Heart right ventricle (tissue), 16 donors: ENCODE results near the gene GPSM3. TPM values are rescaled to one million over a fixed set of nuclear protein-coding genes. Genes with fewer than 3 reads are reported as not detected.
"Not testable (repeated sequence)": the region's sequence is repeated elsewhere in the genome, so short reads cannot be mapped to it uniquely, and the experiment has no call there.

Experiments
- ATAC-seq, 8 donors: fragments of 200-7000 bp; cut with Tn5 transposase; one replicate each; pipeline ENCODE4 v1.9.1; 2020; ENCODE audit warnings: mild to moderate bottlenecking in 8 of 8, moderate library complexity in 8 of 8, moderate number of reproducible peaks in 1 of 8
- DNase-seq, 2 donors: peaks; one replicate each; pipeline ENCODE4 v3.0.0-alpha.2; 2020
- H3K27ac ChIP-seq, 10 donors: fragments of 200-600 bp; sonication (generic) in 2 of 10; one replicate each; pipeline versions ENCODE4 v1.5.0 to v1.8.0; 2020 to 2022; ENCODE audit warnings: mild to moderate bottlenecking in 3 of 10
- H3K27me3 ChIP-seq, 7 donors: fragments of 200-600 bp; one replicate each; pipeline ENCODE4 v1.8.0; 2021 to 2022; ENCODE audit warnings: mild to moderate bottlenecking in 2 of 7
- H3K36me3 ChIP-seq, 9 donors: fragments of 200-600 bp; sonication (generic) in 1 of 9; one replicate each; pipeline versions ENCODE4 v1.5.0 to v1.8.0; 2020 to 2022; ENCODE audit warnings: mild to moderate bottlenecking in 2 of 9
- H3K4me1 ChIP-seq, 9 donors: fragments of 200-600 bp; sonication (generic) in 1 of 9; one replicate each; pipeline versions ENCODE4 v1.5.0 to v1.8.0; 2020 to 2022; ENCODE audit warnings: mild to moderate bottlenecking in 4 of 9
- H3K4me3 ChIP-seq, 10 donors: fragments of 200-600 bp; sonication (generic) in 2 of 10; one replicate each; pipeline versions ENCODE4 v1.5.0 to v1.8.0; 2020 to 2022; ENCODE audit warnings: mild to moderate bottlenecking in 7 of 10, moderate library complexity in 2 of 10
- H3K9me3 ChIP-seq, 11 donors: fragments of 200-600 bp in 10 of 11; sonication (generic) in 2 of 11; one replicate each; pipeline versions ENCODE4 v1.5.0 to v1.8.0; 2013 to 2022; ENCODE audit warnings: mild to moderate bottlenecking in 2 of 11, control low read depth in 1 of 11, moderate library complexity in 1 of 11
- CTCF ChIP-seq, 9 donors: fragments of 200-600 bp; sonication (generic) in 2 of 9; IDR thresholded peaks; one replicate each; pipeline versions ENCODE4 v1.5.0 to v1.8.0; 2021 to 2022; ENCODE audit warnings: antibody characterized with exemption in 9 of 9, mild to moderate bottlenecking in 5 of 9, moderate library complexity in 1 of 9
- WGBS, 2 donors: extraction: QIAGEN DNeasy Blood & Tissue Kit; methylation state at CpG; one replicate each; pipeline ENCODE4 v1.1.7; 2013; ENCODE audit warnings: inconsistent platforms in 1 of 2; 5-methylcytosine and 5-hydroxymethylcytosine counted together
- intact Hi-C, 10 donors: fragments of 100-400 bp; cut with DNase I; formaldehyde crosslinking; loops; one replicate each; pipeline versions ENCODE4 v1.11.1 to v1.14.2; 2022
- polyA plus RNA-seq, 2 donors: library from polyadenylated mRNA; stranded (reverse); fragments of 200-250 nt; gene quantifications; one replicate each; pipeline ENCODE4 v1.2.3, GENCODE V29; 2013
- total RNA-seq, 10 donors: library from RNA; stranded (reverse); fragmentation: NEBNext Ultra II Directional in 3 of 10; extraction: Animal tissue kit (Norgen Biotek cat#: 25700) in 3 of 10; gene quantifications; one replicate each; pipeline versions ENCODE4 v1.2.1 to v1.2.4, GENCODE V29; 2021 to 2023
- donor health status: Arrhythmogenic right ventricular cardiomyopathy.
- donor health status: ischemic (EF 13 %, LVEDD 7.1; RV severe dilation, severe dysfunction).
- donor health status: healthy with polysubstance abuse.
- donor health status: DM: no; HTN: yes; CAD: no.
- donor health status: DM: no; HTN: no; CAD: no.
- donor health status: ischemic (EF 25% LVEDD 6.9; RV normal size, moderate dysfunction).
- donor health status: ischemic (EF 25% LVEDD 5.7; RV mildly dilated, moderate dysfunction).
- donor health status: healthy.
- donor health status: DM: yes; HTN: yes; CAD: no.
- donor health status: Ischemic cardiomyopathy.
- donor health status: ischemic (EF 35%, LVEDD 5.7; RV mildly dilated, moderate dysfunction).
- donor health status: nonischemic (EF 11% LVEDD 7.7; RV severe dilation, severe dysfunction).
- donor health status: DM: yes; HTN: yes; CAD: no.
- donor health status: PGD.
- donor health status: ischemic (EF 29% LVEDD 5.4; RV normal size, mild dysfunction).
- donor health status: nonischemic (EF 23%, LVEDD 6.1; RV moderate dilation, normal function).

The GPSM3 gene
- total and polyA plus RNA-seq, 12 donors, result 2.4 to 28.0 (median 4.6) TPM

GRCh38 chr6:32195652-32195901 is 3.1 kb upstream of the GPSM3 start:
- peak overlapping the region in 7 of 10 donors; percentile 65 to 79 (median 75) for H3K4me3 ChIP-seq
- peaks cover 11 to 68% (median 52%) of the 10 kb centered on the region in 9 donors for H3K4me1 ChIP-seq
- H3K36me3 ChIP-seq, result peaks cover 0 to 47% (median 0%) of the 10 kb centered on the region in 9 donors
- DNase-seq, result peak; percentile 100
- peak; percentile 45 to 82 (median 64) for TF ChIP-seq CTCF (IDR thresholded peaks at IDR 0.05)
- H3K27ac ChIP-seq, result peak overlapping the region; percentile 98 to 100 (median 99)
- H3K27me3 ChIP-seq, result no peaks in the 10 kb centered on the region
- 0% methylated on average over 25 of the region's 25 CpGs for WGBS, 2 donors
- H3K9me3 ChIP-seq, result no peaks in the 10 kb centered on the region
- intact Hi-C loops, result loop anchor here in 3 of 10 donors (1.0 to 5.0 kb wide), 4 partner anchors 17 to 777 kb away; partner anchors contain the start of genes FKBPL (in 1 of the 3) and RNF5 (in 1 of the 3)
- ATAC-seq, result peak in 6 of 8 donors; percentile 85 to 95 (median 86)

GRCh38 chr6:32194825-32195651 is 2.6 kb upstream of the GPSM3 start:
- H3K27me3 ChIP-seq, result no peaks in the 10 kb centered on the region
- H3K27ac ChIP-seq, result peak overlapping the region; percentile 67 to 100 (median 96)
- H3K9me3 ChIP-seq, result no peaks in the 10 kb centered on the region
- peaks cover 0 to 42% (median 0%) of the 10 kb centered on the region in 9 donors for H3K36me3 ChIP-seq
- WGBS, 2 donors, result 16 to 17% methylated on average over 15 of the region's 15 CpGs
- no peak for ATAC-seq
- intact Hi-C loops, result loop anchor here in 5 of 10 donors (1.0 to 5.0 kb wide), 5 partner anchors 16 to 777 kb away; partner anchors contain the start of genes ATF6B (in 2 of the 5), FKBPL (in 1 of the 5) and RNF5 (in 1 of the 5)
- DNase-seq, result peak in 1 of 2 donors; percentile 59
- H3K4me3 ChIP-seq, result peak overlapping the region in 8 of 10 donors; percentile 24 to 76 (median 60)
- TF ChIP-seq CTCF (IDR thresholded peaks at IDR 0.05), result peak in 6 of 9 donors; percentile 23 to 60 (median 38)
- H3K4me1 ChIP-seq, result peaks cover 13 to 72% (median 54%) of the 10 kb centered on the region in 9 donors

GRCh38 chr6:32194388-32194787 is 1.9 kb upstream of the GPSM3 start:
- Histone ChIP-seq H3K4me1 (peaks cover 13 to 72% (median 54%) of the 10 kb centered on the region in 9 donors), H3K9me3 (no peaks in the 10 kb centered on the region), H3K4me3 (peak overlapping the region in 1 of 10 donors; percentile 52), H3K36me3 (peaks cover 0 to 37% (median 0%) of the 10 kb centered on the region in 9 donors), H3K27me3 (no peaks in the 10 kb centered on the region), H3K27ac (peak overlapping the region in 9 of 10 donors; percentile 79 to 100 (median 98))
- TF ChIP-seq CTCF (IDR thresholded peaks at IDR 0.05), result no peak
- intact Hi-C loops, result loop anchor here in 3 of 10 donors (2.0 to 5.0 kb wide), 2 partner anchors 16 to 67 kb away; partner anchors contain the start of genes ATF6B (in 2 of the 3) and RNF5 (in 1 of the 3)
- no peak for ATAC-seq
- DNase-seq, result no peak
- WGBS, 2 donors, result 94 to 98% methylated on average over 4 of the region's 4 CpGs

GRCh38 chr6:32193096-32193495 is 653 bp upstream of the GPSM3 start:
- ATAC-seq, H3K27me3 ChIP-seq, DNase-seq, H3K9me3 ChIP-seq: not testable (repeated sequence)
- peak overlapping the region in 6 of 10 donors; percentile 34 to 82 (median 78) for H3K4me3 ChIP-seq
- intact Hi-C loops, result loop anchor here in 2 of 10 donors (5.0 kb wide), 1 partner anchor 66 kb away; the partner anchor contains the start of gene ATF6B (in 2 of the 2)
- peaks cover 17 to 80% (median 65%) of the 10 kb centered on the region in 9 donors for H3K4me1 ChIP-seq
- 82 to 84% methylated on average over 13 of the region's 13 CpGs for WGBS, 2 donors
- peaks cover 0 to 27% (median under 1%) of the 10 kb centered on the region in 9 donors for H3K36me3 ChIP-seq
- H3K27ac ChIP-seq, result peak overlapping the region in 9 of 10 donors; percentile 11 to 99 (median 99)
